Spleen (tissue), 7 donors: Measurements from ENCODE around the gene PPP2R5B.

Experiments used
- POLR2A ChIP-seq, 3 donors: fragments of 450-650 bp; IDR thresholded peaks; one replicate each; pipeline ENCODE4 v1.5.1; 2017; ENCODE audit warnings: antibody characterized with exemption in 3 of 3, mild to moderate bottlenecking in 1 of 3
- POLR2AphosphoS5 ChIP-seq, 3 donors: sonication (generic); formaldehyde crosslinking; IDR thresholded peaks; one replicate each; pipeline ENCODE4 v1.5.1; 2017; ENCODE audit warnings: antibody characterized with exemption in 3 of 3
- TF ChIP-seq, protein P1 (sequence below), 11 experiments: fragments of 200-600 bp in 7 of 11; fragments of 450-650 bp in 4 of 11; sonication (generic) in 4 of 11; IDR thresholded peaks in 8 of 11; conservative IDR thresholded peaks in 3 of 11; 1 replicate in 7 of 11; 2 replicates in 4 of 11; pipeline versions ENCODE4 v1.4.0 to v1.8.0; 2016 to 2021; ENCODE audit warnings: antibody characterized with exemption in 11 of 11, inconsistent platforms in 4 of 11, mild to moderate bottlenecking in 1 of 11
- donor health status: DM: no; HTN: no; CAD: no; lungs with moderate emphysema.
- donor health status: DM: no; HTN: no; CAD: no.
- donor health status: DM: no; HTN: no; CAD: no.

DNA sequence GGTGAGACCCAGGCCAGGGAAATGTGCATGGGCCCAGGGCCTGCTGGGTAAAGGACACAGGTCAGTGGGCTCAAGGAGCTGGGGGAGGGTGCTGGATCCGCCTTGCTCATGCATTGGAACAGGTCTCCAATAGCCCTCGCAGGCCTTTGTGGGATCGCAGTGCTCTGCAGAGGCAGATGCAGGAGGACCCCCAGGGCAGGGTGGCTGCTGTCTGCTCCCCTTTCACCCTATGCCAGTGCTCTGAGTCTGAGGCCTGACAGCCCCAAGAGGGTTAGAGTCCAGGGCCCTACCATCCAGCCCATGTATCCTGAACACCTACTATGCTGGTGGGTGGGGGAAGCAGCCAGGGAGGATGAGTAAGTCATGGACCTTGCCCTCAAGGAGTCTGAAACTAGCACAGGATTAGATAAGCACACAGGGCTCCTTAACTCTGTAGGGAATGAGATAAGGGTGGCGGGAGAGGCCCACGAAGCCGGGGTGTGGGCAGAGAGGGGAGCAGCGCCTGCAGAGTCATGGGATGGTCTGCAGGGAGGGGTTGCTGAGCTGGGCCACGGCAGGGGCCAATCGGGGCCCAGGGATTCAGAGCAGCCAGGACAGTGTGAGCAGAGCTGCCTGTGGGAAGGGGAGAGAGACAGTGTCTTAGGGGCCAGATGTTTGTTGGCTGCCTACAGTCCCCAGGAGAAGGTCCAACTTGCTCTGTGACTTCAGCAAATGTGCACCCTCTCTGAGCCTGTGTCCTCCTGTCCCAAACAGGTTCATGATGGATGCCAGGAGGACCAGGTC, 35.6 kb upstream of the PPP2R5B start:
- TF ChIP-seq POLR2AphosphoS5 (IDR thresholded peaks at IDR 0.05) (no peak), POLR2A (IDR thresholded peaks at IDR 0.05) (no peak)
- TF ChIP-seq, protein P1, sequence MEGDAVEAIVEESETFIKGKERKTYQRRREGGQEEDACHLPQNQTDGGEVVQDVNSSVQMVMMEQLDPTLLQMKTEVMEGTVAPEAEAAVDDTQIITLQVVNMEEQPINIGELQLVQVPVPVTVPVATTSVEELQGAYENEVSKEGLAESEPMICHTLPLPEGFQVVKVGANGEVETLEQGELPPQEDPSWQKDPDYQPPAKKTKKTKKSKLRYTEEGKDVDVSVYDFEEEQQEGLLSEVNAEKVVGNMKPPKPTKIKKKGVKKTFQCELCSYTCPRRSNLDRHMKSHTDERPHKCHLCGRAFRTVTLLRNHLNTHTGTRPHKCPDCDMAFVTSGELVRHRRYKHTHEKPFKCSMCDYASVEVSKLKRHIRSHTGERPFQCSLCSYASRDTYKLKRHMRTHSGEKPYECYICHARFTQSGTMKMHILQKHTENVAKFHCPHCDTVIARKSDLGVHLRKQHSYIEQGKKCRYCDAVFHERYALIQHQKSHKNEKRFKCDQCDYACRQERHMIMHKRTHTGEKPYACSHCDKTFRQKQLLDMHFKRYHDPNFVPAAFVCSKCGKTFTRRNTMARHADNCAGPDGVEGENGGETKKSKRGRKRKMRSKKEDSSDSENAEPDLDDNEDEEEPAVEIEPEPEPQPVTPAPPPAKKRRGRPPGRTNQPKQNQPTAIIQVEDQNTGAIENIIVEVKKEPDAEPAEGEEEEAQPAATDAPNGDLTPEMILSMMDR (IDR thresholded peaks at IDR 0.05 in 8 of 11, conservative IDR thresholded peaks at IDR 0.05 in 3 of 11): no peak
